ENCODE measurements around the gene STT3A.

GRCh38 chr11:125625225-125625629, 32.6 kb downstream of the STT3A start:
- no peak for TF ChIP-seq MYC (CRISPR knock-in tag; IDR thresholded peaks at IDR 0.05; ENCODE audit: borderline replicate concordance)
- no peak for TF ChIP-seq JUND (CRISPR knock-in tag; IDR thresholded peaks at IDR 0.05)
- TF ChIP-seq PHF8 (CRISPR knock-in tag; IDR thresholded peaks at IDR 0.05): no peak
- no peak for TF ChIP-seq SRF (IDR thresholded peaks at IDR 0.05; ENCODE audit: low read depth, low read length)
- TF ChIP-seq YEATS2 (CRISPR knock-in tag; IDR thresholded peaks at IDR 0.05; ENCODE audit: borderline replicate concordance): no peak
